Naive thymus-derived CD4-positive, alpha-beta T cell (primary cell): ENCODE measurements around the gene PDGFD. TPM values are rescaled to one million over a fixed set of nuclear protein-coding genes. Genes with fewer than 3 reads are reported as not detected.

Source experiments
- ATAC-seq: fragments of 150-1000 bp; cut with Tn5 transposase; 2 replicates; pipeline ENCODE4 v1.10.0; 2021; ENCODE audit warnings: mild to moderate bottlenecking, moderate library complexity
- CTCF ChIA-PET: fragments of 350-600 bp; sonication (Branson Sonifier 250); formaldehyde crosslinking; loops from one replicate; lab custom pipeline; 2021; ENCODE audit warnings: antibody characterized with exemption; lab: Charles Lee
- POLR2A ChIA-PET: fragments of 350-600 bp; sonication (Branson Sonifier 250); formaldehyde crosslinking; loops from one replicate; lab custom pipeline; 2021; ENCODE audit warnings: antibody characterized with exemption, inconsistent platforms; lab: Charles Lee
- DNase-seq, 9 donors: peaks; one replicate each; pipeline versions ENCODE4 v3.0.0 to v3.0.0-alpha.2; 2020 to 2022; ENCODE audit warnings: mixed read lengths in 1 of 9
- H3K27ac ChIP-seq: one replicate; pipeline ENCODE4 v1.7.0; 2013; ENCODE audit warnings: mild to moderate bottlenecking, low read depth, low read length, moderate library complexity
- H3K27me3 ChIP-seq, 2 donors: one replicate each; pipeline ENCODE4 v1.7.0; 2013; ENCODE audit warnings: low read length in 2 of 2, mild to moderate bottlenecking in 2 of 2, moderate library complexity in 2 of 2; ENCODE audit not compliant: control insufficient read depth in 2 of 2, insufficient read depth in 2 of 2
- H3K36me3 ChIP-seq, 3 experiments: 1 replicate in 2 of 3; 2 replicates in 1 of 3; pipeline ENCODE4 v1.7.0; 2013; ENCODE audit warnings: low read length in 3 of 3, mild to moderate bottlenecking in 3 of 3, moderate library complexity in 1 of 3; ENCODE audit not compliant: insufficient read depth in 3 of 3, control insufficient read depth in 2 of 3
- H3K4me1 ChIP-seq, 2 donors: one replicate each; pipeline ENCODE4 v1.7.0; 2013; ENCODE audit warnings: low read length in 2 of 2, mild to moderate bottlenecking in 2 of 2, moderate library complexity in 1 of 2; ENCODE audit not compliant: control insufficient read depth in 2 of 2, insufficient read depth in 2 of 2
- H3K4me3 ChIP-seq: 2 replicates; pipeline ENCODE4 v1.7.0; 2013; ENCODE audit warnings: mild to moderate bottlenecking, low read length
- H3K9me3 ChIP-seq, 3 experiments: 1 replicate in 2 of 3; 2 replicates in 1 of 3; pipeline ENCODE4 v1.7.0; 2013; ENCODE audit warnings: low read length in 3 of 3; ENCODE audit not compliant: control insufficient read depth in 2 of 3
- H3K27ac Mint-ChIP-seq, 9 donors: one replicate each; pipeline ENCODE4 v1.8.0; 2020 to 2022; ENCODE audit warnings: mixed read lengths in 9 of 9, mild to moderate bottlenecking in 8 of 9, moderate library complexity in 5 of 9, inconsistent platforms in 2 of 9
- H3K27me3 Mint-ChIP-seq, 5 donors: one replicate each; pipeline ENCODE4 v1.8.0; 2021 to 2022; ENCODE audit warnings: mixed read lengths in 5 of 5, mild to moderate bottlenecking in 1 of 5
- H3K36me3 Mint-ChIP-seq, 5 donors: one replicate each; pipeline ENCODE4 v1.8.0; 2020 to 2022; ENCODE audit warnings: mixed read lengths in 5 of 5, mild to moderate bottlenecking in 3 of 5, inconsistent platforms in 1 of 5
- H3K4me1 Mint-ChIP-seq, 7 donors: one replicate each; pipeline ENCODE4 v1.8.0; 2020 to 2022; ENCODE audit warnings: mixed read lengths in 7 of 7, mild to moderate bottlenecking in 3 of 7, inconsistent platforms in 1 of 7
- H3K4me3 Mint-ChIP-seq, 10 donors: one replicate each; pipeline ENCODE4 v1.8.0; 2020 to 2022; ENCODE audit warnings: mild to moderate bottlenecking in 10 of 10, mixed read lengths in 10 of 10, moderate library complexity in 6 of 10, inconsistent platforms in 2 of 10
- H3K9me3 Mint-ChIP-seq, 11 donors: one replicate each; pipeline ENCODE4 v1.8.0; 2020 to 2022; ENCODE audit warnings: mixed read lengths in 11 of 11, mild to moderate bottlenecking in 4 of 11, inconsistent platforms in 1 of 11, moderate library complexity in 1 of 11
- intact Hi-C, 2 donors: fragments of 100-400 bp; cut with micrococcal nuclease; formaldehyde crosslinking; loops; one replicate each; pipeline ENCODE4 v1.15.1; 2023
- polyA plus RNA-seq, 2 donors: library from polyadenylated mRNA; unstranded; fragments of 300-500 nt; fragmentation: Illumina TruSeq; gene quantifications; one replicate each; pipeline ENCODE4 v1.2.3, GENCODE V29; 2021
- total RNA-seq, 6 experiments: library from RNA in 5 of 6; stranded (reverse) in 5 of 6; gene quantifications; 1 replicate in 5 of 6; 2 replicates in 1 of 6; pipeline ENCODE4 v1.2.3 and lab custom pipeline; 2021 to 2026

PDGFD gene
- total and polyA plus RNA-seq, 7 experiments from 2014 or later = 0.05 to 3.6 (median 0.26) TPM; not detected in 3

GRCh38 chr11:104183593-104183992 is 19.6 kb upstream of the PDGFD start:
- ChIA-PET POLR2A (no interaction called here), CTCF (no interaction called here)
- H3K36me3 ChIP-seq = no peaks in the 10 kb centered on the region
- DNase-seq = no peak
- H3K27me3 ChIP-seq = no peaks in the 10 kb centered on the region
- no peak overlapping the region for H3K4me3 ChIP-seq
- H3K9me3 Mint-ChIP-seq = no peaks in the 10 kb centered on the region
- intact Hi-C loops = no loop called here
- ATAC-seq = no peak
- no peak overlapping the region for H3K27ac ChIP-seq
- H3K9me3 ChIP-seq = no peaks in the 10 kb centered on the region
- no peaks in the 10 kb centered on the region for H3K4me1 Mint-ChIP-seq
- H3K27me3 Mint-ChIP-seq = peaks cover 0 to 4% (median 3%) of the 10 kb centered on the region in 5 donors
- H3K36me3 Mint-ChIP-seq = no peaks in the 10 kb centered on the region
- no peak overlapping the region for H3K27ac Mint-ChIP-seq
- no peak overlapping the region for H3K4me3 Mint-ChIP-seq
- no peaks in the 10 kb centered on the region for H3K4me1 ChIP-seq

GRCh38 chr11:104175769-104176168 is 11.8 kb upstream of the PDGFD start:
- Mint-ChIP-seq H3K9me3 (peaks cover 0 to 1% (median 0%) of the 10 kb centered on the region in 11 donors), H3K36me3 (no peaks in the 10 kb centered on the region), H3K27me3 (no peaks in the 10 kb centered on the region), H3K4me1 (no peaks in the 10 kb centered on the region), H3K4me3 (no peak overlapping the region), H3K27ac (no peak overlapping the region)
- no peaks in the 10 kb centered on the region for H3K9me3 ChIP-seq
- POLR2A ChIA-PET = no interaction called here
- no peaks in the 10 kb centered on the region for H3K4me1 ChIP-seq
- no peak overlapping the region for H3K4me3 ChIP-seq
- DNase-seq (no peak), ATAC-seq (no peak)
- CTCF ChIA-PET = no interaction called here
- H3K27me3 ChIP-seq = no peaks in the 10 kb centered on the region
- intact Hi-C loops = no loop called here
- H3K27ac ChIP-seq = no peak overlapping the region
- no peaks in the 10 kb centered on the region for H3K36me3 ChIP-seq

GRCh38 chr11:104169091-104169490 is 5.1 kb upstream of the PDGFD start:
- H3K4me1 Mint-ChIP-seq = peaks cover 0 to under 1% (median 0%) of the 10 kb centered on the region in 7 donors
- H3K27ac Mint-ChIP-seq = no peak overlapping the region
- POLR2A ChIA-PET = no interaction called here
- H3K9me3 Mint-ChIP-seq = peaks cover 0 to 1% (median 0%) of the 10 kb centered on the region in 11 donors
- Histone ChIP-seq H3K9me3 (no peaks in the 10 kb centered on the region), H3K27ac (no peak overlapping the region), H3K4me1 (no peaks in the 10 kb centered on the region), H3K36me3 (no peaks in the 10 kb centered on the region), H3K4me3 (no peak overlapping the region), H3K27me3 (no peaks in the 10 kb centered on the region)
- no peak for DNase-seq
- H3K4me3 Mint-ChIP-seq = no peak overlapping the region
- CTCF ChIA-PET = no interaction called here
- H3K36me3 Mint-ChIP-seq = no peaks in the 10 kb centered on the region
- no peak for ATAC-seq
- intact Hi-C loops = no loop called here
- H3K27me3 Mint-ChIP-seq = peaks cover 12 to 15% (median 13%) of the 10 kb centered on the region in 5 donors

DNA sequence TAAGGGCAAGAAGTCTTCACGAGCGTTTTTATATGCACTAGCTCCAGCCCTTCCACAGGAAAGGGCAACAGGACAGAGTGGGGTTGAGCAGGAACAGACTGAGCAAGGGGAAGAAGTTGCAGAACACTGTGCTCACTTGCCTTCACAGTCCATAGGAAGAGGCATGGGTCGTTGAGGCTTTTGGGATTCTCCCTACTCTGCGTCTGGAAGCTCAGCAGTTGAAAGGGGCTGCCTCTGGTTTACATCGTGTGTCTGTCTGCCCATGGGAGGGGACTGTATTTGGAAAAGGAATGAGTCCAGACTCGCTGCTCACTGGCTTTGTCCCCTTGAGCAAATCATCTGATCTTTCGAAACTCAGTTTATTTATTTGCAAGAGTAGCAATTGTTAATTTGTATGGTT is 1.1 kb upstream of the PDGFD start:
- Histone ChIP-seq H3K27ac (no peak overlapping the region), H3K4me1 (no peaks in the 10 kb centered on the region), H3K4me3 (no peak overlapping the region), H3K9me3 (no peaks in the 10 kb centered on the region), H3K27me3 (no peaks in the 10 kb centered on the region), H3K36me3 (no peaks in the 10 kb centered on the region)
- Mint-ChIP-seq H3K9me3 (peaks cover 0 to 5% (median 0%) of the 10 kb centered on the region in 11 donors), H3K27ac (no peak overlapping the region), H3K4me1 (peaks cover 0 to 13% (median 5%) of the 10 kb centered on the region in 7 donors), H3K27me3 (peaks cover 18 to 40% (median 34%) of the 10 kb centered on the region in 5 donors), H3K4me3 (no peak overlapping the region), H3K36me3 (no peaks in the 10 kb centered on the region)
- ATAC-seq (no peak), DNase-seq (no peak)
- POLR2A ChIA-PET = no interaction called here
- CTCF ChIA-PET = no interaction called here
- intact Hi-C loops = no loop called here

DNA sequence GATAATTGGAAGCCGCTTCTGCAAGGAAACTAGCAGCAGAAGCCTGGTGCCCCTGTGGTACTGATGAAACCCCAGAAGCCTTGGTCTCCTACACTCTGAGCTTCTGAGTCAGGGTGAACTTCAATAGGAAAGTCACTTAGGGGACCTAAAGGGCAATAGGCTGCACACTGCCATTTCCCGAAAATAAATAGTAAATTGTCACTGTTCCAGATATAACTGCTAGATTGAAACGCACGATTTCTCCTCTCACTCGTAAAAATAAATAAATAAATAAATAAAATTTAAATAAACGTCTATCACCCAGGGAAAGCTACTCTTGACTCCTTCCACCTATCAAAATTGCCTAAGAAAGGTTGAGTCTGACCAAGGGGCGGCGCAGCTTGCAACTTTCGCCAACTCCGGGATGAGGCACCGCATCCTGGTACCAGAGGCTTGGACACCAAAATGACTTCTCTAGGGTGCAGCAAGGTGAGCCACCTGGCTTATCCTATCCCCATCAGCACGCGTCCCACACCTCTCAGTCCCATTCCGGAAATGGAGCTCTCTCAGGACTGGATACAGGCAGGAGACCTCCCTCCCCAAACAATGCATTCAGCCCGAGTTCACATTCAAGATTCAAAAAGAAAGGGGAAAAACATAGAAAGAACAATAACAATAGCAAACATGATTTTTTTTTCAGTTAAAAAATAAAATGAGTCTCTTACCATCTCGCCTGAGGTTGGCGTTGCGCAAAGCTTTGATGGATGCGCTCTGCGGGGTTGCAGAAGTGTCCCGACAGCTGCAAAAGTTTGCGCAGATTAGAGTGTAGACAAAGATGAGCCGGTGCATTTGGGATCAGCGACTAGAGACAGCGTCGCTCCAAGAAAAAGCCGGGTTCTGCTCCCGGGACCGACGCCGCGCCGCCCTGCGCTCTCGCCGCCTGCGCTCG is 583 bp downstream of the PDGFD start:
- H3K4me3 ChIP-seq = no peak overlapping the region
- H3K9me3 ChIP-seq = no peaks in the 10 kb centered on the region
- Mint-ChIP-seq H3K27ac (peak overlapping the region in 1 of 9 donors; percentile 56), H3K4me3 (peak overlapping the region in 6 of 10 donors; percentile 16 to 84 (median 40)), H3K4me1 (peaks cover 0 to 13% (median 5%) of the 10 kb centered on the region in 7 donors), H3K9me3 (peaks cover 0 to 5% (median 0%) of the 10 kb centered on the region in 11 donors), H3K36me3 (no peaks in the 10 kb centered on the region), H3K27me3 (peaks cover 18 to 40% (median 34%) of the 10 kb centered on the region in 5 donors)
- intact Hi-C loops = no loop called here
- ATAC-seq (no peak), DNase-seq (no peak)
- H3K27me3 ChIP-seq = no peaks in the 10 kb centered on the region
- CTCF ChIA-PET = no interaction called here
- H3K36me3 ChIP-seq = no peaks in the 10 kb centered on the region
- POLR2A ChIA-PET = no interaction called here
- no peaks in the 10 kb centered on the region for H3K4me1 ChIP-seq
- no peak overlapping the region for H3K27ac ChIP-seq

DNA sequence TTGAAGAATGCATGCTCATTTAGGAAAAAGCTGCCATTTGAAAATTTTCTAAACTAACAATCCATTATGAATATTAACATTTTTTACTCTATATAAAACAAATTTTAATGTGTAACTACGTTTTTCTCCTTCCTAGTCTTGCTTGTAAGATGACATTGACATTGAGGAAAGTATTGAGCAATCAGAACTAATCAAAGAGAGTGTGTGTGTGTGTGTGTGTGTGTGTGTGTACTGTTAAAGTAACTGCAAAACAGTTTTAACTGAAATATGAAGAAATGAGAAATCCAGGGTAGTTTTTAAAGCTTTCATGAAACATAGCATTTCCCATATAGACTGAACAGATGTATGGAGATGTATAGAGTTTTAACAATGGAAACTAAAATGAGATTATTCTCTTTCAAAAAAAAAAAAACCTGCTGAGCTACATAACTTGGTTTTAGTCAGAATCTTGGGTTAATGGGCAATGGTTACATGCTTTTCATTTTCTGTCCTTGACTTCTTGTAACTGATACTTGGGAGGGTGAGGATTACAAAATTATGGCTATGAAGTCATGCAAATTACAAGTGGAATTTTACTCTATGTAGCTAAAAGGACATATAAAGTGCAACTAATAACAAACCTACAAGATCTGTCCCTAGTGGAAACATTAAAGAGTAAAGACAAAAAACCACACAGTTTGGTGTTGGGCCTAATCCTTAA is 2.0 kb downstream of the PDGFD start:
- H3K36me3 ChIP-seq = no peaks in the 10 kb centered on the region
- H3K4me1 ChIP-seq = no peaks in the 10 kb centered on the region
- no peaks in the 10 kb centered on the region for H3K27me3 ChIP-seq
- CTCF ChIA-PET = no interaction called here
- ATAC-seq = no peak
- Mint-ChIP-seq H3K27ac (no peak overlapping the region), H3K4me1 (peaks cover 0 to 13% (median 5%) of the 10 kb centered on the region in 7 donors), H3K4me3 (no peak overlapping the region), H3K27me3 (peaks cover 18 to 40% (median 34%) of the 10 kb centered on the region in 5 donors), H3K9me3 (peaks cover 0 to 5% (median 0%) of the 10 kb centered on the region in 11 donors), H3K36me3 (no peaks in the 10 kb centered on the region)
- H3K27ac ChIP-seq = no peak overlapping the region
- no peak for DNase-seq
- no peaks in the 10 kb centered on the region for H3K9me3 ChIP-seq
- POLR2A ChIA-PET = no interaction called here
- intact Hi-C loops = no loop called here
- no peak overlapping the region for H3K4me3 ChIP-seq
